ENCODE data around the gene BLTP2. TPM values are rescaled to one million over a fixed set of nuclear protein-coding genes. Genes with fewer than 3 reads are reported as not detected.
A peak's percentile ranks its signal among the peaks of the same experiment; 100 is the strongest.

Gene BLTP2
- total and polyA plus RNA-seq, 2 of the 13 experiments (the other 11 are each of a cell fraction or from before 2014, with no cell fraction given): 66.7 to 80.9 TPM

DNA sequence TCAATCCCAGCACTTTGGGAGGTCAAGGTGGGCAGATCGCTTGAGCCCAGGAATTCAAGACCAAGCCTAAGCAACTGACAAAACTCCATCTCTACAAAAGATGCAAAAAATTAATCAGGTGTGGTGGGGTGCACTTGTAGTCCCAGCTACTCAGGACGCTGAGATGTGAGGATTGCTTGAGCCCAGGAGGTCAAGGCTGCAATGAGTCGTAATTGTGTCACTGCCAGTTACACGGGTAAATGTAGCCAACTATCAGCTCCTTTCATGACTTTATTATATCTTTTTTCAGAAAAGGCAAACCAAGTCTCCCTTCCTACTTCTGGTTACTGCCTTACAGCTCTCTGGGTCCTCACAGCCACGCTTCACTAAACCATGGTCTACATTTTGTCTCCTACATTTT, 12.8 kb upstream of the BLTP2 start:
- ATAC-seq: no peak
- H3K9me3 ChIP-seq (ENCODE audit: low read length): no peaks in the 10 kb centered on the region
- no peak for DNase-seq (ENCODE audit: low spot score)
- ChIA-PET POLR2A (interaction anchor here (0.8 to 1.7 kb wide), 5 partner anchors 11 to 88 kb away, joined by 4 to 14 read pairs (median 4); partner anchors contain the start of genes BLTP2 and RPL23A), CTCF (ENCODE audit: low intra/inter-chr PET ratio, low total read pairs) (no interaction called here)
- H3K27ac ChIP-seq (ENCODE audit: extremely low read length, insufficient read depth, low read length): peak overlapping the region; percentile 64
- peaks cover 20% of the 10 kb centered on the region for H3K4me1 ChIP-seq (ENCODE audit: insufficient read depth, low read length)
- H3K27me3 ChIP-seq (ENCODE audit: control insufficient read depth in 1 of 2, insufficient read depth in 2 of 2, low read length in 2 of 2): no peaks in the 10 kb centered on the region; a peak in 2 of 5 replicates
- H3K4me2 ChIP-seq (ENCODE audit: low read depth, low read length): no peak overlapping the region; the same call in 1 of the 2 replicates
- no TSS peak for BruUV-seq (replicated peaks)
- intact Hi-C loops (cut with micrococcal nuclease; ENCODE audit: unreplicated experiment): no loop called here
- no peak overlapping the region for H2AFZ ChIP-seq (ENCODE audit: low read length)
- WGBS (ENCODE audit: low lambda C conversion rate): 68% methylated on average over 5 of the region's 5 CpGs
- peaks cover 35% of the 10 kb centered on the region for H3K79me2 ChIP-seq (ENCODE audit: insufficient read depth, low read length)
- TF ChIP-seq, protein P1, sequence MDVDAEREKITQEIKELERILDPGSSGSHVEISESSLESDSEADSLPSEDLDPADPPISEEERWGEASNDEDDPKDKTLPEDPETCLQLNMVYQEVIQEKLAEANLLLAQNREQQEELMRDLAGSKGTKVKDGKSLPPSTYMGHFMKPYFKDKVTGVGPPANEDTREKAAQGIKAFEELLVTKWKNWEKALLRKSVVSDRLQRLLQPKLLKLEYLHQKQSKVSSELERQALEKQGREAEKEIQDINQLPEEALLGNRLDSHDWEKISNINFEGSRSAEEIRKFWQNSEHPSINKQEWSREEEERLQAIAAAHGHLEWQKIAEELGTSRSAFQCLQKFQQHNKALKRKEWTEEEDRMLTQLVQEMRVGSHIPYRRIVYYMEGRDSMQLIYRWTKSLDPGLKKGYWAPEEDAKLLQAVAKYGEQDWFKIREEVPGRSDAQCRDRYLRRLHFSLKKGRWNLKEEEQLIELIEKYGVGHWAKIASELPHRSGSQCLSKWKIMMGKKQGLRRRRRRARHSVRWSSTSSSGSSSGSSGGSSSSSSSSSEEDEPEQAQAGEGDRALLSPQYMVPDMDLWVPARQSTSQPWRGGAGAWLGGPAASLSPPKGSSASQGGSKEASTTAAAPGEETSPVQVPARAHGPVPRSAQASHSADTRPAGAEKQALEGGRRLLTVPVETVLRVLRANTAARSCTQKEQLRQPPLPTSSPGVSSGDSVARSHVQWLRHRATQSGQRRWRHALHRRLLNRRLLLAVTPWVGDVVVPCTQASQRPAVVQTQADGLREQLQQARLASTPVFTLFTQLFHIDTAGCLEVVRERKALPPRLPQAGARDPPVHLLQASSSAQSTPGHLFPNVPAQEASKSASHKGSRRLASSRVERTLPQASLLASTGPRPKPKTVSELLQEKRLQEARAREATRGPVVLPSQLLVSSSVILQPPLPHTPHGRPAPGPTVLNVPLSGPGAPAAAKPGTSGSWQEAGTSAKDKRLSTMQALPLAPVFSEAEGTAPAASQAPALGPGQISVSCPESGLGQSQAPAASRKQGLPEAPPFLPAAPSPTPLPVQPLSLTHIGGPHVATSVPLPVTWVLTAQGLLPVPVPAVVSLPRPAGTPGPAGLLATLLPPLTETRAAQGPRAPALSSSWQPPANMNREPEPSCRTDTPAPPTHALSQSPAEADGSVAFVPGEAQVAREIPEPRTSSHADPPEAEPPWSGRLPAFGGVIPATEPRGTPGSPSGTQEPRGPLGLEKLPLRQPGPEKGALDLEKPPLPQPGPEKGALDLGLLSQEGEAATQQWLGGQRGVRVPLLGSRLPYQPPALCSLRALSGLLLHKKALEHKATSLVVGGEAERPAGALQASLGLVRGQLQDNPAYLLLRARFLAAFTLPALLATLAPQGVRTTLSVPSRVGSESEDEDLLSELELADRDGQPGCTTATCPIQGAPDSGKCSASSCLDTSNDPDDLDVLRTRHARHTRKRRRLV (CRISPR knock-in tag; IDR thresholded peaks at IDR 0.05): no peak
- TF ChIP-seq FOSL1 (CRISPR knock-in tag; IDR thresholded peaks at IDR 0.05; ENCODE audit: borderline replicate concordance): peak; percentile 37; the same call in 1 of the 2 replicates
- TF ChIP-seq FOSL2 (CRISPR knock-in tag; IDR thresholded peaks at IDR 0.05): peak; percentile 77
- H3K36me3 ChIP-seq (replicated peaks in 1 of 2; ENCODE audit: control insufficient read depth in 1 of 2, insufficient read depth in 2 of 2, low read length in 2 of 2): peaks cover 0 to 1% of the 10 kb centered on the region in 2 experiments; a peak in 3 of 5 replicates
- in situ Hi-C loops (cut with HindIII; ENCODE audit: extremely low pct_ligation_motif_present, low pct_unique_long_range_greater_than_20kb): no loop called here
- H3K4me3 ChIP-seq (replicated peaks in 1 of 3; ENCODE audit: insufficient read depth in 1 of 3, low read depth in 2 of 3, low read length in 3 of 3): no peak overlapping the region
- peak overlapping the region; percentile 14; the same call in 1 of the 2 replicates for H3K9ac ChIP-seq (ENCODE audit: insufficient read depth, low read depth, low read length)
- H4K20me1 ChIP-seq (ENCODE audit: insufficient read depth, low read length): no peaks in the 10 kb centered on the region; the same call in none of the 2 replicates
- no peak for FAIRE-seq
